ENCODE data around the gene ATG12.

DNA sequence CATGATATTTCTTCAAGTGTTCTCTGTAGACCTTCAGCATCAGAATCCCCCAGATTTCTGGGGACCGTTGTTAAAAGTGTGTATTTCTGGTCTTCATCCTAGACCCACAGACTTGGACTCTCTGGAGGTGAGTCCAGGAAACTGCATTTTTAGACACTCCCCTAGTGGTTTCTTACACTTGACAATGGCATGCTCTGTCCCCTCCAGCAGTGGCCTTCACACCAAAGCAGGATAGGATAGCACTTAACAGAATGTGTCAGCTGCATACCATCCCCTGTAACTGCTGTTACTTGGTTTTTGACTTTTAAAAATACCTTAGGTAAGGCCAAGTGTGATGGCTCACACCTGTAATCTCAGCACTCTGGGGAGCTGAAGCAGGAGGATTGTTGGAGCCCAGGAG is 45.7 kb downstream of the ATG12 start:
- TF ChIP-seq, protein P1, sequence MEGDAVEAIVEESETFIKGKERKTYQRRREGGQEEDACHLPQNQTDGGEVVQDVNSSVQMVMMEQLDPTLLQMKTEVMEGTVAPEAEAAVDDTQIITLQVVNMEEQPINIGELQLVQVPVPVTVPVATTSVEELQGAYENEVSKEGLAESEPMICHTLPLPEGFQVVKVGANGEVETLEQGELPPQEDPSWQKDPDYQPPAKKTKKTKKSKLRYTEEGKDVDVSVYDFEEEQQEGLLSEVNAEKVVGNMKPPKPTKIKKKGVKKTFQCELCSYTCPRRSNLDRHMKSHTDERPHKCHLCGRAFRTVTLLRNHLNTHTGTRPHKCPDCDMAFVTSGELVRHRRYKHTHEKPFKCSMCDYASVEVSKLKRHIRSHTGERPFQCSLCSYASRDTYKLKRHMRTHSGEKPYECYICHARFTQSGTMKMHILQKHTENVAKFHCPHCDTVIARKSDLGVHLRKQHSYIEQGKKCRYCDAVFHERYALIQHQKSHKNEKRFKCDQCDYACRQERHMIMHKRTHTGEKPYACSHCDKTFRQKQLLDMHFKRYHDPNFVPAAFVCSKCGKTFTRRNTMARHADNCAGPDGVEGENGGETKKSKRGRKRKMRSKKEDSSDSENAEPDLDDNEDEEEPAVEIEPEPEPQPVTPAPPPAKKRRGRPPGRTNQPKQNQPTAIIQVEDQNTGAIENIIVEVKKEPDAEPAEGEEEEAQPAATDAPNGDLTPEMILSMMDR (IDR thresholded peaks at IDR 0.05) = no peak
- no peak for TF ChIP-seq POLR2A (IDR thresholded peaks at IDR 0.05)

Data from right lobe of liver (tissue), 4 donors.